ENCODE measurements around the gene SLC25A45. TPM values are rescaled to one million over a fixed set of nuclear protein-coding genes. Genes with fewer than 3 reads are reported as not detected.

SLC25A45 gene
- total RNA-seq, 1 experiment from 2014 or later: 2.9 TPM

DNA sequence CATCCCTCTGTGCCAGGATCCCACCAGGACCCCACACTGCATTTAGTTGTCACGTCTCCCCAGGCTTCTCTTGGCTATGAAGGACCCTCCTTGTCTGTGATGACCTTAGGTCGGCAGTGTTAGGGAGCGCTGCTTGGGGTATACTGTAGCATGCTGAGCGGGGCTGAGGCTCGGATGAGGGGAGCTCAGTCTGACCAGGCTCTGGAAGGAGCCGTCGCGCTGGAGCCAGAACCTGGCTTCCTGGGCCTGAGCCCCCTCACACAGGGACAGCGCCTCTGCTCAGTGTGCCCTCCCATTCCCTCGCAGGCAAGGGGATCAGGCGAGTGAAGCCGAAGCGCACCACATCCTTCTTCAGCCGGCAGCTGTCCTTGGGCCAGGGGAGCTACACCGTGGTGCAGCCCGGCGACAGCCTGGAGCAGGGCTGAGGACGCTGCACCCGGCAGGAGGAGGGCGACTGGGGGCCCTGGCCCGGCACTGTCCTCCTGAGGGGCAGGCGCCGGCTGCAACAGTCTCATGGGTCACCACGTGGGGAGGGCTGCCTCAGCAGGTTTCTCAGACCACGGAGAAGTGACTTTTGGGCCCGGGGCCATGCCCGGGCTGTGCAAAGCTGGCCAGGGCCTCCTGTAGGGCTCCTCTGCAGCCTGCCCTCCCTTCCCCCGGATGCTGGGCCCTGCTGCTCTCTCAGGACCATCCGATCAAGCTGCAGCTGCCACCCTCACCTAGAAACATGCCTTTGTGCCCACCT, 28.7 kb upstream of the SLC25A45 start:
- intact Hi-C loops (cut with micrococcal nuclease; ENCODE audit: unreplicated experiment): no loop called here
- peaks cover 64% of the 10 kb centered on the region for H3K36me3 Mint-ChIP-seq (ENCODE audit: insufficient read depth, unreplicated experiment)
- H3K9me3 Mint-ChIP-seq (ENCODE audit: low read depth, unreplicated experiment): no peaks in the 10 kb centered on the region
- H3K4me3 Mint-ChIP-seq (ENCODE audit: low read depth, unreplicated experiment): no peak overlapping the region
- no peak for DNase-seq
- peak overlapping the region; percentile 14 for H3K27ac Mint-ChIP-seq (ENCODE audit: unreplicated experiment)
- CTCF ChIA-PET: no interaction called here
- H3K27me3 Mint-ChIP-seq (ENCODE audit: unreplicated experiment): no peaks in the 10 kb centered on the region
- H3K4me1 Mint-ChIP-seq (ENCODE audit: low read depth, unreplicated experiment): peaks cover 8% of the 10 kb centered on the region
- TF ChIP-seq, protein P1, sequence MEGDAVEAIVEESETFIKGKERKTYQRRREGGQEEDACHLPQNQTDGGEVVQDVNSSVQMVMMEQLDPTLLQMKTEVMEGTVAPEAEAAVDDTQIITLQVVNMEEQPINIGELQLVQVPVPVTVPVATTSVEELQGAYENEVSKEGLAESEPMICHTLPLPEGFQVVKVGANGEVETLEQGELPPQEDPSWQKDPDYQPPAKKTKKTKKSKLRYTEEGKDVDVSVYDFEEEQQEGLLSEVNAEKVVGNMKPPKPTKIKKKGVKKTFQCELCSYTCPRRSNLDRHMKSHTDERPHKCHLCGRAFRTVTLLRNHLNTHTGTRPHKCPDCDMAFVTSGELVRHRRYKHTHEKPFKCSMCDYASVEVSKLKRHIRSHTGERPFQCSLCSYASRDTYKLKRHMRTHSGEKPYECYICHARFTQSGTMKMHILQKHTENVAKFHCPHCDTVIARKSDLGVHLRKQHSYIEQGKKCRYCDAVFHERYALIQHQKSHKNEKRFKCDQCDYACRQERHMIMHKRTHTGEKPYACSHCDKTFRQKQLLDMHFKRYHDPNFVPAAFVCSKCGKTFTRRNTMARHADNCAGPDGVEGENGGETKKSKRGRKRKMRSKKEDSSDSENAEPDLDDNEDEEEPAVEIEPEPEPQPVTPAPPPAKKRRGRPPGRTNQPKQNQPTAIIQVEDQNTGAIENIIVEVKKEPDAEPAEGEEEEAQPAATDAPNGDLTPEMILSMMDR (IDR thresholded peaks at IDR 0.05; ENCODE audit: unreplicated experiment): no peak
- no TSS peak for BruUV-seq (replicated peaks)

DNA sequence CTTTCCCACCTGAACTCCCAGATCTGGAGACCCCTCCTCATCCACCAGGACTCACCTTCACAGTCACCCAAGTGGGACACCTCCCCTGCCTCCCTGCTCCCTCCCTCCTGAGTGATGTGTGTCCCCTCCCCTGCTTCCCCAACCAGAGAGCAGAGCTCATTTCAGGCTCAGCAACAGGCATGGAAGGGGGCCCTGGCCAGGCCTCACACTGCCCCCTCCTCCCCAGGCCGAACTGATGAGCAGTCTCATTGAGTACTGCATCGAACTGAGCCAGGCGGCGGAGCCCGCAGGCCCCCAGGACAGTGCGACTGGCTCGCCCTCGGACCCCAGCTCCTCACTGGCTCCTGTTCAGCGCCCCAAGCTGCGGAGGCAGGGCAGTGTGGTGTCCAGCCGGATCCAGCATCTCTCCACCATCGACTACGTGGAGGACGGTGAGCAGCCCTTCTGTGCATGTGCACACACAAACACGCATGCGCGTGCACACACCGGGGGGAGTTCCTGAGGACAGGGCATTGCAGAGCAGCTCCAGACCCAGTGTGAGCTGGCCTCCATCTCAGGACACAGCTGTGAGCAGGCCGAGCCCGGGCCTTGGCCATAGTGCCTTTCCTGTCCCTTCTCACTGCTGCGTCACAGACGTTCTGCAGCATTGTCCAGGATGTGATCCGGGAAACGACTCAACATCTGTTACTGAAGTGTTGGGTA, 22.3 kb upstream of the SLC25A45 start:
- CTCF ChIA-PET: interaction anchor here (0.8 kb wide), 1 partner anchor 12 kb away, joined by 3 read pairs; no protein-coding TSS in a partner anchor
- Mint-ChIP-seq H3K4me1 (ENCODE audit: low read depth, unreplicated experiment) (no peaks in the 10 kb centered on the region), H3K9me3 (ENCODE audit: low read depth, unreplicated experiment) (no peaks in the 10 kb centered on the region), H3K4me3 (ENCODE audit: low read depth, unreplicated experiment) (no peak overlapping the region), H3K27me3 (ENCODE audit: unreplicated experiment) (no peaks in the 10 kb centered on the region), H3K36me3 (ENCODE audit: insufficient read depth, unreplicated experiment) (peaks cover 59% of the 10 kb centered on the region), H3K27ac (ENCODE audit: unreplicated experiment) (no peak overlapping the region)
- TF ChIP-seq, protein P1 (IDR thresholded peaks at IDR 0.05; ENCODE audit: unreplicated experiment): no peak
- intact Hi-C loops (cut with micrococcal nuclease; ENCODE audit: unreplicated experiment): no loop called here
- BruUV-seq (replicated peaks): no TSS peak
- DNase-seq: no peak

DNA sequence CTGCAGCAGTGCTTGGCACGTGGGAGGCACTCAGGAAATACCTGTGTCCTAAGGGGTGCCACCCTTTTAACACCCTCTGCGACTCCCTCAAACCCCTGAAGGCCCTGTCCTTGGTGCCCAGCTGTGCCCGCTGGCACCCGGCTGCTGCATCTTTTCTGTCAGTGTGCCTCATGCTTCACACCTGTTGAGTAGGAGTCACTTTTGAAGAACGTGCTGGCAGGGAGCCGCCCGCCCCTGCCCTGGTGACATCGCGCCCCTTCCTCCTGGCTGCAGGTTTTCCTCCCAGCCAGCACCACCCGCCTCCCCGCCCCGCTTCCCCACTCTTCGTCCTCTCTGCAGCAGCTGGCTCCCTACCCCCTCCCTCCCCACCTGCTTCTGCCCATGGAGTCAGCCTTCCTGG, 21.8 kb upstream of the SLC25A45 start:
- no peak for DNase-seq
- no peaks in the 10 kb centered on the region for H3K9me3 Mint-ChIP-seq (ENCODE audit: low read depth, unreplicated experiment)
- H3K36me3 Mint-ChIP-seq (ENCODE audit: insufficient read depth, unreplicated experiment): peaks cover 61% of the 10 kb centered on the region
- BruUV-seq (replicated peaks): no TSS peak
- intact Hi-C loops (cut with micrococcal nuclease; ENCODE audit: unreplicated experiment): no loop called here
- H3K4me3 Mint-ChIP-seq (ENCODE audit: low read depth, unreplicated experiment): no peak overlapping the region
- H3K27me3 Mint-ChIP-seq (ENCODE audit: unreplicated experiment): no peaks in the 10 kb centered on the region
- CTCF ChIA-PET: interaction anchor here (0.8 kb wide), 1 partner anchor 12 kb away, joined by 3 read pairs; no protein-coding TSS in a partner anchor
- no peaks in the 10 kb centered on the region for H3K4me1 Mint-ChIP-seq (ENCODE audit: low read depth, unreplicated experiment)
- TF ChIP-seq, protein P1 (IDR thresholded peaks at IDR 0.05; ENCODE audit: unreplicated experiment): no peak
- H3K27ac Mint-ChIP-seq (ENCODE audit: unreplicated experiment): no peak overlapping the region

DNA sequence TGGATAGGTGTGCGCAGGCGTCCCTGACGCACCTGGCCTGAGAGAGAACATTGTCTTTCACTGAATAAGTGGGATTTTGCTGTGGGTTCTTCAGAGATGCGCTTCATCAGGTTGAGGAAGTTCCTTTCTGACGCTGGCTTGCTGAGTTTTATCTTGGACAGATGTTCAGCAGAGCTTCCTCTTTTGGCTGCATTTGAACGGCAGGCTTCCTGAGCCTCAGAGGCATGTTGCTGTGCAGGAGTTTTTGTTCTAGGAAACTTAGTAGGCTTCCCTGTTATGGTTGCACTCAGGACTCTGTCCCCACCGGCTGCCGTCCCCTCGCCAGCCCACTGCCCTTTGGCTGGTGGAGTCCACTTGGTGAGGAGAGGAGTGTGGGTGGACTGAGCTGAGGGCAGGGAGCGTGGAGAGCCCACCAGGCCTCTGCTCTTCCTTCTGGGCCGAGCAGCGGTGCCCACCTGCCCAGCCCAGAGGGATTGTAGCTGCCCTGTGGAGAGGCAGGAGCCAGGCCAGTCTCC, 21.2 kb upstream of the SLC25A45 start:
- CTCF ChIA-PET: no interaction called here
- DNase-seq: no peak
- intact Hi-C loops (cut with micrococcal nuclease; ENCODE audit: unreplicated experiment): no loop called here

More for the DNA sequence above, 21.2 kb upstream of the SLC25A45 start:
- H3K4me1 Mint-ChIP-seq (ENCODE audit: low read depth, unreplicated experiment): no peaks in the 10 kb centered on the region
- no peak overlapping the region for H3K4me3 Mint-ChIP-seq (ENCODE audit: low read depth, unreplicated experiment)
- H3K27me3 Mint-ChIP-seq (ENCODE audit: unreplicated experiment): no peaks in the 10 kb centered on the region
- TF ChIP-seq, protein P1 (IDR thresholded peaks at IDR 0.05; ENCODE audit: unreplicated experiment): no peak
- BruUV-seq (replicated peaks): no TSS peak
- H3K27ac Mint-ChIP-seq (ENCODE audit: unreplicated experiment): no peak overlapping the region
- no peaks in the 10 kb centered on the region for H3K9me3 Mint-ChIP-seq (ENCODE audit: low read depth, unreplicated experiment)
- H3K36me3 Mint-ChIP-seq (ENCODE audit: insufficient read depth, unreplicated experiment): peaks cover 61% of the 10 kb centered on the region
